GM23248 (cell line): Measurements from ENCODE around the gene ODAPH.

ENCODE experiments used
- EZH2 ChIP-seq: fragments of 200-600 bp; sonication (generic); IDR thresholded peaks from 2 replicates; pipeline ENCODE4 v1.6.1; 2018; ENCODE audit warnings: antibody characterized with exemption, mild to moderate bottlenecking; ENCODE audit not compliant: insufficient read depth, poor library complexity, severe bottlenecking
- EZH2phosphoT487 ChIP-seq: fragments of 200-600 bp; sonication (generic); IDR thresholded peaks from 2 replicates; pipeline ENCODE4 v1.6.1; 2018; ENCODE audit warnings: antibody characterized with exemption, moderate library complexity, mild to moderate bottlenecking, low read depth; ENCODE audit not compliant: insufficient read depth

GRCh38 chr4:75527482-75527881 lies 28.4 kb upstream of the ODAPH start:
- TF ChIP-seq EZH2, result no peak
- no peak for TF ChIP-seq EZH2phosphoT487
